Measurements from ENCODE around the gene UCP3.

GRCh38 chr11:73998846-73999575 lies 9.9 kb downstream of the UCP3 start:
- TF ChIP-seq CTCF (IDR thresholded peaks at IDR 0.05): no peak
- no peak for TF ChIP-seq POLR2A (IDR thresholded peaks at IDR 0.05)

Data from stomach (tissue), 4 donors.